Measurements from ENCODE around the gene GVQW3.
"Not testable (repeated sequence)": the region's sequence is repeated elsewhere in the genome, so short reads cannot be mapped to it uniquely, and the experiment has no call there.

Gene GVQW3

DNA sequence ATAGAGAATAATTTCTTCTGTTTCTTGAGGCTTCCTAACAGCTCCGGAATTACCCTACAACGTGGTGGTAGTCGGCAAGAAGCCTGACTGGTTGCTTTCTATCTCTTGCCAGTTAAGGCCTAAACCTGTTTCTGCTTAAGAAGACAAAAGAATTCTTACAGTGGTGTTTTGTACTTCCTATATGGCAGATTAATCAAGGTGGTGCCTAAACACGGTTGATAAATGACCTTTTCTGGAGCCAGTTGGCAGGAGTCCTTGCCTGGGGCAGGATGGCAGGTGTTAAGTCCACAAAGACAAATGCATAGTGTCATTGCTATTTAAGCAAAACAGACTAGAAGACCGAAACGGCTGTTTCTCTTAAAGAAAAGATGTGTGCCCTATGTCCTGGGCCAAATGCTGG lies 9.9 kb downstream of the GVQW3 start:
- peak; percentile 79 for DNase-seq

DNA sequence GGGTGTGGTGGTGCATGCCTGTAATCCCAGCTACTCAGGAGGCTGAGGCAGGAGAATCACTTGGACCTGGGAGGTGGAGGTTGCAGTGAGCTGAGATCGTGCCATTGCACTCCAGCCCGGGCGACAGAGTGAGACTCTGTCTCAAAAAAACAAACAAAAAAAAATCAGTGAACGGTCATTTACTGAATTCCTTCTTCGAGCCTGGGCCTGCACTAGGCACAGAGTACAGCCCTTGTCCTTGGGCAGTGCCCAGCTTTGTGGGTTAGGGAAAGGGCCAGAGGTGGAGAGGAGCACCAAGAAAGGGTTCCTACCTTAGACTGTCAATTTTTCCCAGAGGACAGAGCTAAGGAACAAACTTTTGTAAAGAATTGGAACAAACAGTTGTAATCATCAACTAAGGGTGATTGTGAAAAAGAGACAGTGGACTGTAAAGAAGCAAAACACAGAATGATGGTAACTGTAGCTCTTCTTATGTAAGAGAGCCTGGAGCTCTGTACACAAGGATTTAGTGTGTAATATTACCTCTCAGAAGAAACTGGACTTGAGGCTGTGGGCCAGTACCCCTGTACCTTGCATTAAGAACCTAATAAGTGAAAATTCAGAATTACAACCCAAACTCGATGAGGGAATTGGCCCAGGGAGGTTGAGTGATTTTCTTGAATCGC lies 10.8 kb downstream of the GVQW3 start:
- DNase-seq: no peak

DNA sequence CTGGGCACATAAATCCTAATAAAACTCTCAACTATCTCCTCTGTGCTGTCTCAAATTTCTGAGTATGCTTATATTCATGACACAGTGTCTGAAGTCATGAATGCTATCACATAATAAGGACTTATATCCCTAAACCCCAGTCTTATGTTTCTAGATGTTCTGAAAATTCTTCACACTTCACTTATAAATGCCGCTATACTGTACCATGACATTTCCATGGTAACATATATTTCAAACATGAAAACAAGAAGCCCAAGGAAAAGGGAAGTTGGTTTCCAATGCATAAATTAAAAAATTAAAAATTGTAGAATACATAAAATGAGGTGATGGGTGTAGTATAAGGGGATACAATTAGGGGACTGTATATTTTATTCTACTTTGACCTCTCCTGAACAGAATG lies 11.7 kb downstream of the GVQW3 start:
- no peak for DNase-seq

DNA sequence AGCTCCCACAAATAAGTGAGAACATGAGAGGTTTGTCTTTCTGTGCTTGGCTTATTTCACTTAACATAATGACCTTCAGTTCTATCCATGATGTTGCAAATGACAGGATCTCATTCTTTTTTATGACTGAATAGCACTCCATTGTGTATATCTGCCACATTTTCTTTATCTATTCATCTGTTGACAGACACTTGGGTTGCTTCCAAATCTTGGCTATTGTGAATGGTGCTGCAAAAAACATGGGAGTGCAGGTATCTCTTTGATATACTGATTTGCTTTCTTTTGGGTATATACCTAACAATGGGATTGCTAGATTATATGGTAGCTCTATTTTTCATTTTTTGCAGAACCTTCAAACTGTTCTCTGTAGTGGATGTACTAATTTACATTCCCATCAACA lies 13.3 kb downstream of the GVQW3 start:
- DNase-seq: no peak

DNA sequence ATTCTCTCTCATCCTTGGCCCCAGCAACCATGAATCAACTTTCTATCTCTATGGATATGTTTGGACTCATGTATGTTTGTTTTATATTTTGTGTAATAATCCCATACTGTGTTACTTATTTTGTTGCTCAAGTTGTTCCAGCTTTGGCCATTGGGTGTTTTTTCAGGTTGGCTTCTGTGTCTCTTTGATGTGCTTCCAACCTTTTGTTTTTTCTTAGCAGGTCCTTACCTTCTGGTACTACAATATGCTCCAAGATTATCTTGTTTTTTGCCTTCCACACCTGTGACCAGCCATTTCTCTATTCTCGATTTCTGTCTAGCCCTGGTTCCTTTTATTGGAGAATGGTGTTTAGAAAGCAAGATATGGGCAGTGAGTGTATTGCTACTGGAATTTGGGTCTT lies 14.2 kb downstream of the GVQW3 start:
- DNase-seq: no peak

DNA sequence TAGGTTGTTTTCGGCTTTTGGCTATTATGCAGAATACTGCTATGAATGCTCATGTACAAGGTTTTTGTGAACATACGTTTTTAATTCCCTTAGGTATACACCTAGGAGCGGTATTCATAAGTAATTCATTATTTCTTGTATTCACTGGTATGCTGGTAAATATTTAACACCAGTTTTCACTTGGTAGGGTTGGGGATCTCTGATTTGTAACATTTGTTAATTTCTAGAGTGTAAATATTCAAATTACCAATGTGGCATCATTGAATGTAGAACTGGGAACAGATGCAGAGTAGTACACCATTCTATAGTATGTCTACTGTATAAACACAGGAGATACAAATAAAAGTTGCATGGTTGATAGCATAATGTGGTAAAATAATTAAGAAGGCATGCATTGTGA lies 16.3 kb downstream of the GVQW3 start:
- DNase-seq: no peak

DNA sequence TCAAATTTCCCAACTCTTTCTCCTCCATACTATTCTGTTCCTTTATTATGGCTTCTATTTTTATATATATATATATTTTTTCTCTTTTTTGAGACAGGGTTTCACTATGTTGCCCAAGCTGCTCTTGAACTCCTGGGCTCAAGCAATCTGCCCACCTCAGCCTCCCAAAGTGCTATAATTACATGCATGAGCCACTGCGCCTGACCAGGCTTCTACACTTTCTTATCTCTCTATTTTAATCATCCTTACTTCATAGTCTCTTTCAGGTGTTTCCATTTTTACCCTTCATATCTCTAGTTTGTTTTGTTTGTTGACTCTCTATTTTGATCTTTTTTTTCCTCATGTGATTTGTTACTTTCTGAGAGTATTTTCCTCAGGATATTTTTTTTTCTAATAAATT lies 19.8 kb downstream of the GVQW3 start:
- no peak for DNase-seq

DNA sequence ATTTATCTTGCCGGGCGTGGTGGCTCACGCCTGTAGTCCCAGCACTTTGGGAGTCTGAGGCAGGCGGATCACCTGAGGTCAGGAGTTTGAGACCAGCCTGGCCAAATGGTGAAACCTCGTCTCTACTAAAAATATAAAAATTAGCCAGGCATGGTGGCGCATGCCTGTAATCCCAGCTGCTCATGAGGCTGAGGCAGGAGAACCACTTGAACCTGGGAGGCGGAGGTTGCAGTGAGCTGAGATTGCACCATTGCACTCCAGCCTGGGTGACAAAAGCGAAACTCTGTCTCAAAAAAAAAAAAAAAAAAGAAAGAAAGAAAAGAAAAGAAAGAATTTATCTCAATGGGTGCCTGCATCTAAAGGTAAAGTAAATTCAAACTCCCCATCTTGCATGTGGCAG lies 20.4 kb downstream of the GVQW3 start:
- not testable (repeated sequence) for DNase-seq

DNA sequence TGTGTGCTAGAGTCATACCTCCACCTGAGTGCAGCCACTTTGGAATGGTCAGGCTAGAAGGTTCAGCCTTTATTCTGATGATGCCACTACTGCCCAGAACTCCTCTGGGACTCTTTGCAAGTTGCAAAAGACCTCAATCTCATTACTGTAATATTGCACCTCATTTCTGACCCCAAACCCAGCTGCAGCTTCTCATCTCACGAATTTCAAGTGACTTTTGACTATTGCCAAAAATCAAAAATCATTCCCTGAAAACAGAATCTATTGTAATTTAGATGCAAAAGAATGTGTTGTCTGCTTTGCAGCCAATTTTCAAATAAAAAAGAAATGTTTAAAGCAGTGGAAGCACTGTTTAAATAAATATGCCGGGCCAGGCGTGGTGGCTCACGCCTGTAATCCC lies 25.2 kb downstream of the GVQW3 start:
- DNase-seq: no peak

DNA sequence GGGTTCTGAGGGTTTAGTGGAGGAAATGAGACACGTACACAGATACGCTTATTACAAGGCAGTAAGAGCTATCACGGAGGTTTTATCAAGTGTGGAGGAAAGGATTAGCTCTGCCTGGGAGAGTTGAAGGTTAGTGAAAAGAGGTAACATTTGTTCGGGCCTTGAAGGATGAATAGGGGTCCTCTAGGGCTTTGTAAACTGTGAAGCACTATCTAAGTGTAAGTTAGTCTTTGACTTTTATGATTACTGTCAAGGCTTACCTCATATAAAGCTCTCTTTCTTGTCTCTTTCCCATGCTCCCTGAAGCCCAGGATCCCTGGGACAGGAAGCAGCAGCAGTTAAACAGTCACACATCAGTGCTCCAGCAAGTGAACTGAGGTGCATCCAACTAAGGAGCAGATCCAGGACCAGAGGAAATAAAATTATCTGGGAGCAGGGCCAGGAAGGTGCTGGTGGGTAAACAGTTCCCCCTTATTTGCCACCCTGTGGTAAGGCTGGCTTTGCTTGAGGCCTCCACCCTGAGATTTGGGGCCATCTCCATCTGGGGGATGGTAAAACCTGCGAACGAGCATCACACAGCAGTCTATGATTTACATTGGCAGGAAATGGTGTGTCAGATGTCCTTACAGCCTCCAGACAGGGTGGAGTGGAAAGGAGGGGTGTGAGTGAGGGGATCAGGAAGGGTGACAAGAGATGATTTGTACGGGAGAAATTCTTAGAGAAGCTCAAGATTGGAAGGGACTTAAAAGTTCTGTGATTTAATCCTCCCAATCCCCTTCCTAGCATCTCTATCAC lies 27.2 kb downstream of the GVQW3 start:
- DNase-seq: peak; percentile 22

DNA sequence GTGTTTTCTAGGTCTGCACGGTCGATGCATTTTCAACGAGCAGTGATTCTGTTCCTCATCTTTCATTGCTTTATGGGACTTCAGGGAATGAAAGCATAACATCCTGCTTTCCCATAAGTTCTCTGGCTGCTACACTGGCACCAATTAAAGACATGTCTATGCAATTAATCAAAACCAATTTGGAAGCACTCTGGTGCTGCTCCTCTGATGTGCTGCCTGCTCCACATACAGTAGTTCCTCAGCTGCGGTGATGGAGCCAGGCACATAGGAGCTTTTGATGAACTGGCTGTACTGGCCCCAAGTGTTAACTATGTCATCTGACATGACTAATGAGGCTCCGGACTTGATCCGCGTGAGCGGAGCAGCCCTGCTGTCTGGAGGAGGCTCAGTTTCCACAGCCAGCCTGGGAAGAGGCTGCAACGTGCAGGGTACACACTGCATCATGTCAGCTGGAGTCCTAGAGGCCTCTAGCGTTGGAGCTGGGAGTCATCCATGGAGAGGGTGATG lies 29.8 kb downstream of the GVQW3 start:
- no peak for DNase-seq

DNA sequence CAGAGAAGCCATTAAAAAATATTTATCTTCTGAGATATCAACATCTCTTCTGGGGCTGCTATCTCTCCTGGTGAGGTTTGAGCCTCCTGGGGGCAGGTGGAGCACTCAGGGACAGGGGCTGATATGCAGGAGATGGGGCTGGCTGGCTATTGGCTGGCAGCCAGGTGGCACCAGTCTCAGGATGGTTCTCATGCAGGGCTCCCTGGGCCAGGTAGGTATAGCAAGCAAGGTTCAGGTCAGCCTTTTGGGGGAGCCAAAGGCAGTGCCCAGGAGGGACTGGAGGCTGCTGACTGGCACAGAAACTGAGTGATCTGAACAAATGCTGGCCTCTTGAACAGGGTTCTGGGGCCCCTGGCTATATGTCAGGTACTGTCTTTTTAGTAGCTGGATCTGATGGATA lies 34.0 kb downstream of the GVQW3 start:
- DNase-seq: no peak

DNA sequence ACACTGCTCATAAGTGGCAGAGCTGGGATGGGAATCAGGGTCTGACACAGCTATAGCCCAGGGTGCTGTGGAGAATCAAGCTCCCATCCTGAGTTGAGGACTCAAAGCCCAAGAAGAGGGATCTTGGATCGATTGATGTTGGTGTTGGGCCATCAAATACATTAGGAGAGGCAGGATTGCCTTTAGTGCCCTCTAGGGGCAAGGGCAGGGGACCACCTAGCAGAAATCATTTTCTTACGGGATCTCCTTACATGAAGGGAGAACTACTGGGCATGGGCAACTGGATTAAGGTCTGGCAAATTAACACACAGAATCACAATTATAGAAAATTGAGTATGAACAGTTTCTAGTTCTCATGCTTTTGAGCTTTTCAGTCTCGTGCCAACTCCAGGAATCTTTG lies 38.8 kb downstream of the GVQW3 start:
- DNase-seq: peak; percentile 16

DNA sequence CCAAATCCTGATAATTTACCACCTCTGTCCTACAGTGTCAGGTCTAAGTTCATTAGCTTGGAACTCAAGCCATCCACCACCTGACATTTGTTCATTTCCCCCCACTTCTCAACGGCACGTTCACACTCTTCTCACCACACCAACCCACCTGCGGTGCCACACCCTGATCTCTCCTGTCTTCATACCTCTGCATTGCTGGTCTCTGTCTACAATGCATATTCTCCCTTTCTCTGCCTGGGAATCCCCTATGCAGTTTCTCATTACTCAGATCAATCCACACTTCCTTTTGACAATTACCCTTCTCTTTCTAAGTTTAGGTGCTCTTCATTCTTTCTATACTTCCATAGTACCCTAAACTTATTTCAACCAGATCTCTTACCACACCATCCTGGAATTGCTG lies 43.3 kb downstream of the GVQW3 start:
- no peak for DNase-seq

DNA sequence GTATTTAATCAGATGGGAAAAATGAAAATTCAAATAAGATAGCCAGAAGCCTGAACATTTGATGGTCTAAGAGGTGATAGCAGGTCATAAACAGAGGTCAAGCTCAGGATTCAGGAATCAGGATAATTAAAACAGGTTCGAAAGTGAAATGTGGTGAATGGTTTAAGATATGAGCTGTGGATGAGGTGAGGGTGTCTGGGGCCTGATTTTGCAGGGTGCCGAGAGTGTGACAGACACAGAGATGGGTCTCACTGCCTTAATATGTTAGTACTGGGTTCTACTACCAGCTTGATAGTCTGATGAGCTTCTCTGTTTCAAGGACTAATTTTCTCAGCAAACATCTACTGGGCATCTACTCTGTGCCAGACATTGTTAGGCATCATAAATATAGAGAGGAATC lies 43.8 kb downstream of the GVQW3 start:
- no peak for DNase-seq

DNA sequence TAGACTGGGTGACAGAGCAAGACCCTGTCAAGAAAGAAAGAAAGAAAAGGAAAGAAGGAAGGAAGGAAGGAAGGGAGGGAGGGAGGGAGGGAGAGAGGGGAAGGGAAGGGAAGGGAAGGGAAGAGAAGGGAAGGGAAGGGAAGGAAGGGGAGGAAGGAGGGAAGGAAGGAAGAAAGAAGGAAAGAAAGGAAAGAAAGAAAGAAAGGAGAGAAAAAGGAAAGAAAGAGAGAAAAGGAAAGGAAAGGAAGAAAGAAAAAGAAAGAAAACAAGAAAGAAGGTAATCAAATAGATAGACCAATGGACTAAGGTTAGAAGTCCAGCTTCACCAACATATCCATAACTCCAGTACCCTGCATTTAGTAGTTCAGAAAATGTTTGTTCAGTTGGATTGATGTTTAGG lies 45.5 kb downstream of the GVQW3 start:
- no peak for DNase-seq

DNA sequence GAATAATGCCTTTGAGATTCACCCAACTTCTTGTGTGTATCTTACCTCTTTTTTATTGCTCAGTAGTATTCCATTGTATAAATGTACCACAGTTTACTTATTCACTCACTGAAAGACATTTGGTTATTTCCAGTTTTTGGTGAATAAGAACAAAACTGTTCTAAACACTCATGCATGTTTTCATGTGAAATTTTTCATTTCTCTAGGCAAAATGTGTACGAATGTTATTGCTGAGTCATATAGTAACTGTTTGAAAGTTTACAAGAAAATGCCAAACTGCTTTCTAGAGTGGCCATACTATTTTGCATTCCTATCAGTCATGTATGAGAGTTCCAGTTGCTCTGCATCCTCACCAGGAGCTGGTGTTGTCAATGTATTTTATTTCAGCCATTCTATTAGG lies 54.9 kb downstream of the GVQW3 start:
- DNase-seq: no peak

DNA sequence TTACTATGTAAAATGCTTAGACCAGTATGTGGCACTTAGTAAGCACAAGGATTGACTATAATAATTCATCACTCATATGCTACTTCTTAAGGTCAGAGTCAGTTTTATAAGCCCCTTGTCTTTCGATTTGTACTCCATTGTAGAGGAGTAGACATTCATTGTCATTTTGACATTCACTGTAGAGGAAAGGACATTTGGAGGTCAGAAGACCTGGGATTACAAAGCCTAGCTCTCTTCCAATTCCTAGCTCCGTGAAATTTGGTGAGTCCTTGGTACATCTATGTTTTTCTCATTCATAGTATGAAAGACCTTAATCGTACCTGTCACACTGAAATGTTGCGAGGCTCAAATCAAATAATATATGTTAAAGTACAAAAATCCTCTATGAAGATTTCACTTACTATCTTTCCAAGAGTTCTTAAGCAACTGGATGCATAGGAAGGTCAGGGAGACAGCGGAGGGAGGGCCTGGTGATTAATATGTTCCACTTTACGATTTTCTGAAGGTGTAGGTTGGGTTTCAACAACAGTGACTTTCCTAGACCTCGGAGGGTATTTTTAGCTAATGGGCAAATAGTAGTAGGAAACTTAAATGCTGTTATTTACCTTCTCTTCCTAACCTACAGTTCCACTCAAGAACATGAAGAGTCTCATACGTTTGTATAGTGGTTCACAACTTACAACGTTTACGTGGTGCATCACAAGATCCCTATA lies 62.3 kb downstream of the GVQW3 start:
- no peak for DNase-seq

DNA sequence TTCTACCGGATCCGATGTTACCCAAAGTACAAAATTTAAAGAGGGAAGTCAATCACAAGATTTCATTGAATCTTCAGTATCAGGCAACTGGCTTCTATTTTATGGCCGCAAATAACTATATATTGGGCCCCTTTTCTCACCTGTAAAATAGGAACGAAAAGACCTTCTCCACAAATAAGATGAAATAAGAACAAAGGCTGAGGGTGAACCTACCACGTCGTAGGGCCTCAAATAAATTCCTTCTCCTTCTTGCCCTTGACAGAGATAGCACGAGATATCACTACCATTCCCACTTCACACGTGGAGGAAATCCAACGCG lies 62.9 kb downstream of the GVQW3 start:
- DNase-seq: no peak

DNA sequence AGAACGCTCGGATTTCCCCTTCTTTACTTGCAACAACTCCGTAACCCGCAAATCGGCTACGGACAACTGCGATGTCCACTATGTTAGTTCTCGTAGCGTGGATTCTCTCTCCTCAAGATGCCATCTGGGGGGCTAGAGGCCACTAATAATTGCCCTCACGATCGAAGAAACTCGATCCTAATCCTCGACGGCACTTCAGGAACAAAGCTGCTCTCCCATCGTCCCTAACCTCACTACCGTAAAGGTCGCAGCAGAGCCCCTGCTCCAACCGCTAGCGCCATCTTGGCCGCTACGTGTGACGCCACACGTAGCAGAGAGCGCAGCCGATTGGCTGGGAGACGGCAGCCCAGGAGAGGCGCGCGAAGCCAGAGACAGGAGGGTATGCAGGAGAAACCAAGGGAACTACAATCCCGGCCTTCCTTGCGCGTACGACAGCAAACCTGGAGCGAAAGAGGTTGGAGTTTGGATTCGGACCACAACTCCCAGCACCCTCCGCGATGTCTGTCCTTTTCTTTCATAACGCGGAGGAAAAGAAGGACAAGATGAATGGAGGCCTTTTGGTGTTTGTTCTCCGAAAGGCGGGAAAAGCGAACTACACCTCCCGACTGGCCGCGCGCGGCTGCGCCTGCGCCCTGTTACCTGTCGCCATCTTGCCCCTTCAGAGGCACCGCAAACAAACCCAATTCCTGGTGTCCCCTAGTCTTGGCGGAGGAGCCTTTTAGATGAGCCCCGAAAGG lies 63.4 kb downstream of the GVQW3 start, which contains the start of gene EMSY:
Gene EMSY, plus strand, starts transcription at position 635 of the 737 bp plus-strand sequence. CDS start 1,921 bp downstream, outside the sequence.
- DNase-seq: peak; percentile 99

DNA sequence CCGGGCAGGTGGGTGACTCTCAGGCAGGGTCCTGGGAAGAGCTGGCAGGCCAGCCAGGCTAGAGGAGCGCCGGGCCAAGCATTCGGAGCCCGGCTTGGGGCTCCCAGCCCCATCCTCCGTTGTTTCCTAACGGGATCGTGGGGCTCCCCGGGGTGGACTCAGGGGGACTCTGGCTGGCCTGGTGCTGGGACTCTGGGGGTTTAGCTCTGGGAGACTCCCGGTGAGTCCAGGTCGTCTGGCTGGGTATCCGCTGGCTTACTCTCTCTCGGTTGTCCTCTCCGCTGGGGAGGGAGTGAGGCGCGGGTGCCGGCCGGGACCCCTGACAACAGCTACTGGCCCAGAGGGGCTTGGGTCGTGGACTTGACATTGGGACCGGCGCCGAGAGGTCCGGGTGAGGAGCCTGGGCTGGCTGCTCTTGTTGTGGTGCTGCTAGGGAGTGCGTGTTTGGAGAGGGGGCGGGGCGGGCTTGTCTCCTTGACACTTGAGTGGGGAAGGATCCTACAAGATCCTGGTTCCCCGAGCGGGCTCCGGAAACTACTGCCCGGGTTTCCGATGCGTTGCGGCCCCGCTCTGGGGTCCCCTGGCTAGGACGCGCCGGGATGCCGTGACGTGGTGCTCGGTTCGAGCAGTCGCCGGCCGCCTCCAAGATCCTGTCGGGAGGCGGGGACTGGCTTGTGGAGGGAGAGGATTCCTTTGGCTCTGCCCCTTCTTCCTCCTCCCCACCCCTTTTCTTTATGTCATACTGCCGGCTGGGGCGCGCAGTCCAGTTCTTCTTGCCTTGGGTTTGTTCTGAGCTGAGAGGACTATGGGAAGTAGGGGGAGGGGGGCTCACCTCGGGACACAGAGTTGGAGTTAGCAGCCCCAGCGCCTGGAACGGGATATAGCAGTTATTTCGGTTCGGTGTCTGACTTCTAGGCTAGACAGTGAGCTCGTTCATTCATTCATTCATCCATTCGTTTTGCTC lies 64.3 kb downstream of the GVQW3 start:
- peak; percentile 87 for DNase-seq

DNA sequence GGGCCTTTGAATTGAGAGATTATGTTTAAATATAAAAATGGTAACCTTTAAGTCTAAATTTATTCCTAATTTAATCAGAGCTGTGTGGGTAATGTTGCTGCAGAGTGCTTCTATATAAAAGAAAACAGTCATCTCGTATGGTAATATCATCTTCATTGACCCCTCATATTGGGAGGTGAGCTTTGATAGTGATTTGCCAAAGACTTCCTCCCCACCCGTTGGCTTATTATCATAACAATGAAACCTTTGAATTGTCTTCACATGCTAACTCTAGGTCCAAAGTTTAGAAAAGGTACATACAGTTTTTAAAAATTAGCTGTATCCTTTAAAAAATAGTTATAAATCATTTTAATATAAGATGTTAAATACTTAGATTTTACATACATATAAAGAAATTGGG lies 67.4 kb downstream of the GVQW3 start:
- no peak for DNase-seq

Measured in NCI-H146 (cell line).